K562 (cell line): ENCODE results near the gene RNF43. TPM values are rescaled to one million over a fixed set of nuclear protein-coding genes. Genes with fewer than 3 reads are reported as not detected.

ENCODE experiments used
- ATF4 ChIP-seq: fragments of 450-650 bp; formaldehyde crosslinking; IDR thresholded peaks from 2 replicates; pipeline ENCODE4 v1.4.0; 2022; ENCODE audit warnings: mild to moderate bottlenecking, moderate library complexity
- BCLAF1 ChIP-seq, 2 experiments: fragments of 450-650 bp in 1 of 2; IDR thresholded peaks; 2 replicates each; pipeline ENCODE4 v1.6.1; 2011 to 2017; ENCODE audit warnings: low read depth in 2 of 2, antibody characterized with exemption in 1 of 2, borderline replicate concordance in 1 of 2, low read length in 1 of 2, mild to moderate bottlenecking in 1 of 2, mixed read lengths in 1 of 2; ENCODE audit not compliant: control insufficient read depth in 1 of 2
- CEBPB ChIP-seq: fragments of 450-650 bp; IDR thresholded peaks from 2 replicates; pipeline ENCODE4 v1.6.1; 2016; ENCODE audit warnings: missing genetic modification characterization, missing compliant biosample characterization
- CEBPG ChIP-seq, 3 experiments: fragments of 200-800 bp in 1 of 3; sonication (Bioruptor generic) in 1 of 3; sonication (generic) in 1 of 3; formaldehyde crosslinking in 1 of 3; IDR thresholded peaks in 2 of 3; conservative IDR thresholded peaks in 1 of 3; 2 replicates each; pipeline versions ENCODE4 v1.6.1 to v1.8.0; 2016 to 2022; ENCODE audit warnings: missing compliant biosample characterization in 2 of 3, missing genetic modification characterization in 2 of 3, mild to moderate bottlenecking in 1 of 3, missing genetic modification reagents in 1 of 3
- HINFP ChIP-seq: fragments of 450-650 bp; conservative IDR thresholded peaks from 2 replicates; pipeline ENCODE4 v1.6.1; 2016; ENCODE audit warnings: missing genetic modification characterization, low read depth, mild to moderate bottlenecking, control low read depth, missing compliant biosample characterization
- MTA1 ChIP-seq: fragments of 450-650 bp; IDR thresholded peaks from 2 replicates; pipeline ENCODE4 v1.6.1; 2017; ENCODE audit warnings: borderline replicate concordance
- NR2C2 ChIP-seq, 2 experiments: fragments of 200-800 bp in 1 of 2; sonication (Bioruptor generic) in 1 of 2; sonication (generic) in 1 of 2; formaldehyde crosslinking in 1 of 2; IDR thresholded peaks; 2 replicates each; pipeline versions ENCODE4 v1.6.1 to v1.8.0; 2016 to 2022; ENCODE audit warnings: mild to moderate bottlenecking in 1 of 2, missing compliant biosample characterization in 1 of 2, missing genetic modification characterization in 1 of 2, missing genetic modification reagents in 1 of 2
- SMAD4 ChIP-seq: fragments of 250-450 bp; sonication (Bioruptor Pico); conservative IDR thresholded peaks from 2 replicates; pipeline ENCODE4 v1.8.0; 2021; ENCODE audit warnings: inconsistent platforms, mild to moderate bottlenecking, moderate library complexity
- SNAPC5 ChIP-seq: fragments of 250-450 bp; sonication (Bioruptor Pico); IDR thresholded peaks from 2 replicates; pipeline ENCODE4 v1.8.0; 2021; ENCODE audit warnings: moderate library complexity, mild to moderate bottlenecking, inconsistent platforms
- XRCC5 ChIP-seq: fragments of 200-400 bp; formaldehyde crosslinking; IDR thresholded peaks from 2 replicates; pipeline ENCODE4 v1.6.1; 2017; ENCODE audit warnings: low read depth, mild to moderate bottlenecking, low read length
- ZNF23 ChIP-seq: fragments of 250-450 bp; sonication (Bioruptor Pico); IDR thresholded peaks from 2 replicates; pipeline ENCODE4 v1.4.0; 2020; ENCODE audit warnings: mild to moderate bottlenecking
- polyA plus RNA-seq, 8 experiments: library from polyadenylated mRNA; depleted of rRNA in 4 of 8; stranded (reverse) in 5 of 8; unstranded in 3 of 8; fragments of >200 nt; fragmentation: Nextera tagmentation in 2 of 8; fragmentation: Illumina TruSeq in 1 of 8; extraction: Ambion mirVana in 2 of 8; extraction: Trizol in 1 of 8; gene quantifications; 2 replicates each; pipeline versions ENCODE4 v1.2.1 to v1.2.3, GENCODE V29; 2011 to 2014; ENCODE audit warnings: inconsistent platforms in 1 of 8, missing spikeins in 1 of 8
- total RNA-seq, 7 experiments: library from RNA; depleted of rRNA in 6 of 7; stranded (reverse); fragments of >200 nt in 6 of 7; fragmentation: Illumina TruSeq in 2 of 7; extraction: Trizol in 2 of 7; gene quantifications; 2 replicates each; pipeline versions ENCODE4 v1.2.1 to v1.2.3, GENCODE V29; 2011 to 2021; ENCODE audit warnings: low replicate concordance in 1 of 7

RNF43 gene
- total and polyA plus RNA-seq, 9 of the 15 experiments (the other 6 are each of a cell fraction or from before 2014, with no cell fraction given) = 0.29 to 2.7 (median 1.4) TPM

- 0 out of 2 replicates have a peak, but pooled peaks have one; percentile 23 for TF ChIP-seq HINFP (tag)
- 0 out of 2 replicates have a peak, but pooled peaks have one; percentile 48 for TF ChIP-seq MTA1
- TF ChIP-seq XRCC5 = no peak
- TF ChIP-seq SNAPC5 (CRISPR knock-in tag) = no peak
- TF ChIP-seq ZNF23 (CRISPR knock-in tag) = no peak
- peak; percentile 92 for TF ChIP-seq CEBPG (CRISPR knock-in tag; IDR thresholded peaks at IDR 0.05)
- TF ChIP-seq CEBPG (tag; conservative IDR thresholded peaks at IDR 0.05 in 1 of 2, IDR thresholded peaks at IDR 0.05 in 1 of 2) = peak in 1 of 2 experiments; percentile 81; a peak in 2 of 4 replicates
- no peak for TF ChIP-seq NR2C2 (CRISPR knock-in tag; IDR thresholded peaks at IDR 0.05)
- TF ChIP-seq NR2C2 (tag; IDR thresholded peaks at IDR 0.05) = peak; percentile 57
- 0 out of 2 replicates have a peak, but pooled peaks have one; percentile 12 for TF ChIP-seq CEBPB (tag)
- peak; percentile 67; the same call in 1 of the 2 replicates for TF ChIP-seq SMAD4 (CRISPR knock-in tag)
- TF ChIP-seq BCLAF1 (IDR thresholded peaks at IDR 0.05; ENCODE audit: borderline replicate concordance in 1 of 2, control insufficient read depth in 1 of 2, low read depth in 2 of 2, low read length in 1 of 2) = no peak
- TF ChIP-seq ATF4 = peak; percentile 59; the same call in 1 of the 2 replicates
- TF ChIP-seq, all 486 proteins: peak for 15
Observed at GRCh38 chr17:58379511-58379824, 37.9 kb downstream of the RNF43 start (continued).
